Measurements from ENCODE around the gene RSRC1. TPM values are rescaled to one million over a fixed set of nuclear protein-coding genes. Genes with fewer than 3 reads are reported as not detected.
"Not testable (repeated sequence)": the region's sequence is repeated elsewhere in the genome, so short reads cannot be mapped to it uniquely, and the experiment has no call there.

Gene RSRC1
- total RNA-seq, 1 donor from 2014 or later, result 82.1 TPM

GRCh38 chr3:158519776-158520175, 409.9 kb downstream of the RSRC1 start:
- no peak for DNase-seq (ENCODE audit: low spot score)

- DNase-seq (ENCODE audit: low spot score), result no peak
These were observed 410.5 kb downstream of the RSRC1 start for GRCh38 chr3:158520433-158520832.

- peak; percentile 14 for DNase-seq (ENCODE audit: low spot score)
These were observed 412.6 kb downstream of the RSRC1 start for GRCh38 chr3:158522221-158523136.

- DNase-seq (ENCODE audit: low spot score), result peak; percentile 2
These were observed 418.3 kb downstream of the RSRC1 start for GRCh38 chr3:158528076-158528674.

- DNase-seq (ENCODE audit: low spot score), result no peak
These were observed 421.4 kb downstream of the RSRC1 start for GRCh38 chr3:158531334-158531733.

- peak; percentile 41 for DNase-seq (ENCODE audit: low spot score)
These were observed 422.3 kb downstream of the RSRC1 start for GRCh38 chr3:158532099-158532734.

GRCh38 chr3:158535918-158536317, 426.0 kb downstream of the RSRC1 start:
- DNase-seq (ENCODE audit: low spot score), result no peak

GRCh38 chr3:158539414-158540014, 429.6 kb downstream of the RSRC1 start:
- DNase-seq (ENCODE audit: low spot score), result peak; percentile 18

GRCh38 chr3:158540066-158540465, 430.2 kb downstream of the RSRC1 start:
- no peak for DNase-seq (ENCODE audit: low spot score)

- no peak for DNase-seq (ENCODE audit: low spot score)
These were observed 438.8 kb downstream of the RSRC1 start for GRCh38 chr3:158548691-158549090.

GRCh38 chr3:158549938-158550337, 440.0 kb downstream of the RSRC1 start:
- not testable (repeated sequence) for DNase-seq (ENCODE audit: low spot score)

- DNase-seq (ENCODE audit: low spot score), result no peak
These were observed 442.2 kb downstream of the RSRC1 start for GRCh38 chr3:158552124-158552523.

GRCh38 chr3:158559504-158559903, 449.6 kb downstream of the RSRC1 start:
- DNase-seq (ENCODE audit: low spot score), result no peak

GRCh38 chr3:158560979-158561378, 451.1 kb downstream of the RSRC1 start:
- no peak for DNase-seq (ENCODE audit: low spot score)

GRCh38 chr3:158562674-158563073, 452.8 kb downstream of the RSRC1 start:
- DNase-seq (ENCODE audit: low spot score), result no peak

- no peak for DNase-seq (ENCODE audit: low spot score)
These were observed 453.2 kb downstream of the RSRC1 start for GRCh38 chr3:158563076-158563475.

- no peak for DNase-seq (ENCODE audit: low spot score)
These were observed 455.2 kb downstream of the RSRC1 start for GRCh38 chr3:158565076-158565475.

GRCh38 chr3:158568784-158569183, 458.9 kb downstream of the RSRC1 start:
- no peak for DNase-seq (ENCODE audit: low spot score)

- no peak for DNase-seq (ENCODE audit: low spot score)
These were observed 459.9 kb downstream of the RSRC1 start for GRCh38 chr3:158569794-158570193.

- DNase-seq (ENCODE audit: low spot score), result peak; percentile 97
These were observed 461.3 kb downstream of the RSRC1 start, which contains the start of gene MLF1 for GRCh38 chr3:158570999-158571702. Gene MLF1, plus strand, starts transcription at chr3:158571194. Its CDS starts 107 bp downstream, at chr3:158571301.

Measured in umbilical cord (tissue), 2 donors.